HEK293T (cell line): ENCODE measurements around the gene NKX1-1.
"Not testable (repeated sequence)": the region's sequence is repeated elsewhere in the genome, so short reads cannot be mapped to it uniquely, and the experiment has no call there.

Experiments
- CTBP1 ChIP-seq: fragments of 450-650 bp; IDR thresholded peaks from 2 replicates; pipeline ENCODE4 v1.6.1; 2016; ENCODE audit warnings: borderline replicate concordance
- NFRKB ChIP-seq: fragments of 450-650 bp; IDR thresholded peaks from 2 replicates; pipeline ENCODE4 v1.6.1; 2016; ENCODE audit warnings: mild to moderate bottlenecking, moderate library complexity
- SUZ12 ChIP-seq: fragments of 450-650 bp; IDR thresholded peaks from 2 replicates; pipeline ENCODE4 v1.6.1; 2016; ENCODE audit warnings: mild to moderate bottlenecking
- TF ChIP-seq, protein P1 (sequence below): fragments of 450-650 bp; IDR thresholded peaks from 2 replicates; pipeline ENCODE4 v1.6.1; 2016

DNA sequence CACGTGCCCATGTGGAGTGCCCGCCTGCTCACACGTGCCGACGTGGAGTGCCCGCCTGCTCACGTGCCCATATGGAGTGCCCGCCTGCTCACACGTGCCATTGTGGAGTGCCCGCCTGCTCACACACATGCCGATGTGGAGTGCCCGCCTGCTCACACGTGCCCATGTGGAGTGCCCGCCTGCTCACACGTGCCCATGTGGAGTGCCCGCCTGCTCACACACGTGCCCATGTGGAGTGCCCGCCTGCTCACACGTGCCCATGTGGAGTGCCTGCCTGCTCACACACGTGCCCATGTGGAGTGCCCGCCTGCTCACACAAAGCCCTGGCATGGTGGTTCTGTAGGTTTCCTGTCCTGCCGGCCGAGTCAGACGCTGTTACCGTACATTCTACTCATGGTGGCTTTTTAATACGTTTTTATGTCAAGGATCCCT is 10.8 kb downstream of the NKX1-1 start:
- not testable (repeated sequence) for TF ChIP-seq NFRKB, CTBP1, SUZ12
- TF ChIP-seq, protein P1, sequence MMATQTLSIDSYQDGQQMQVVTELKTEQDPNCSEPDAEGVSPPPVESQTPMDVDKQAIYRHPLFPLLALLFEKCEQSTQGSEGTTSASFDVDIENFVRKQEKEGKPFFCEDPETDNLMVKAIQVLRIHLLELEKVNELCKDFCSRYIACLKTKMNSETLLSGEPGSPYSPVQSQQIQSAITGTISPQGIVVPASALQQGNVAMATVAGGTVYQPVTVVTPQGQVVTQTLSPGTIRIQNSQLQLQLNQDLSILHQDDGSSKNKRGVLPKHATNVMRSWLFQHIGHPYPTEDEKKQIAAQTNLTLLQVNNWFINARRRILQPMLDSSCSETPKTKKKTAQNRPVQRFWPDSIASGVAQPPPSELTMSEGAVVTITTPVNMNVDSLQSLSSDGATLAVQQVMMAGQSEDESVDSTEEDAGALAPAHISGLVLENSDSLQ = not testable (repeated sequence)
